GM12872 (cell line): ENCODE results near the gene PXN.

Experiments used
- CTCF ChIP-seq: IDR thresholded peaks from 3 replicates; pipeline ENCODE4 v1.5.1; 2011; ENCODE audit warnings: low read depth, mild to moderate bottlenecking, low read length, moderate library complexity; ENCODE audit not compliant: insufficient read depth

Gene PXN

GRCh38 chr12:120229071-120229486 is 36.5 kb downstream of the PXN start:
- no peak for TF ChIP-seq CTCF

- peak; percentile 97 for TF ChIP-seq CTCF
Observed at GRCh38 chr12:120228291-120229070, 37.0 kb downstream of the PXN start.

- TF ChIP-seq CTCF: no peak
Observed at GRCh38 chr12:120228041-120228290, 37.6 kb downstream of the PXN start.

GRCh38 chr12:120227233-120228040 is 38.1 kb downstream of the PXN start:
- TF ChIP-seq CTCF: no peak

GRCh38 chr12:120225852-120226640 is 39.5 kb downstream of the PXN start:
- TF ChIP-seq CTCF: peak; percentile 33; the same call in 1 of the 3 replicates

- TF ChIP-seq CTCF: no peak
Observed at GRCh38 chr12:120225200-120225558, 40.4 kb downstream of the PXN start.

GRCh38 chr12:120224304-120225199 is 41.0 kb downstream of the PXN start:
- no peak for TF ChIP-seq CTCF
